Femur (tissue), 1 donor: ENCODE results near the gene NXPH1.
"Not testable (repeated sequence)": the region's sequence is repeated elsewhere in the genome, so short reads cannot be mapped to it uniquely, and the experiment has no call there.

Experiments
- DNase-seq: peaks from one replicate; pipeline ENCODE4 v3.0.0-alpha.2; 2017

The NXPH1 gene

DNA sequence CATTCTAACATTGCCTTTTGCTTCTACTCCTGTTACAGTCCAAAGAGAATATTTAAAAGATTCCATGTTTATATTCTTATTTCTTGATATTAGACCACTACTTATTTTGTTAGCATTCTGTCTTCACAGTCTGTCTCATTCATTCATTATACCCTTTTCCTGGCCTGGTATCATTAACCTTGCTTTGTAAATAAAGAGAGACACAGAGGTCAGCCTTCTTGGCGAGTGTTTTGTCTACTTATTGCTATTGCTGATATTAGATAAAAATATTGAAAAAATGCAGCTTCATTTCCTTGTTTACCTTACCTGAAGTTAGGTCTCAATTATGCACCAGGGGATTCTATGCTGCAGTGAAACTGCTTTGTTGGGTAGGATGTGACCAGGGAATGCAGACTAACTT is 179.2 kb downstream of the NXPH1 start:
- no peak for DNase-seq

GRCh38 chr7:8613191-8613590 is 179.8 kb downstream of the NXPH1 start:
- DNase-seq, result no peak

DNA sequence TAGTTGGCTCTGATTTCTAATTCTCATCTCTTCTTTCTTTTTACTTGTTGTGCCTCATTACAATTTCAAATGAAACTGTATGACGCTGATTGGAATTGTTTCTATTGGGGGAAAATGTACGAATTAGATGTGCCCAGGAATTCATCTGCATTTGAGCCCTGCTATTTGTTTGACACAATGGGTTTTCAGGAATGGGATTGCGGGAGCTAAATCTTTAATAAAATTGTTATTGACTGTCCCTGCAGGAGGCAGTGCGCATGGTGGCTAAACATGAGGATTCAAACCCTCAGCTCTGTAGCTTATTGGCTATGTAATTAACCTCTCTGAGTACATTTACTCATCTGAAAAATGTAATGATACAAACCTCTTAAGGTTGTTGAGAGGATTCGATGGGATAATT is 181.6 kb downstream of the NXPH1 start:
- DNase-seq, result no peak

- DNase-seq, result no peak
Measured at GRCh38 chr7:8618441-8619070, 185.1 kb downstream of the NXPH1 start.

DNA sequence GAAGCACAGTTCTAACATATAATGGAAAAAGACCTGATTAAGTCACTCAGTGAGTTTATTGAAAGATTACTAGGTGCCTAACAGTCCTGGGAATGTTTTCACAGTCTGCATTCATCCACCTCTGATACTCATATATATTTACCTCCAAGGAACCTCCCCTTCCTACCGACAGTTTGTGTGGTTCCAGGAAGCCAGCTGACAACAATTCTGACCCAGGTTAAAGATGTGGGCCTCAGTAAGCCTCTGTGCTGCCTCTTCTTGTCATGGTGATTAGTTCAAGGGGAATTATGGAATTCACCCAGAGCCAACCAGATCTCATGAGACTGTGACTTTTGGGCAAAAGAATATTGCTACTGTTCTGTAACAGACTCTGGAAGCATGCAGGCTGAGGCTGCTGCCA is 186.8 kb downstream of the NXPH1 start:
- DNase-seq, result no peak

- DNase-seq, result no peak
Measured at GRCh38 chr7:8625612-8626011, 192.2 kb downstream of the NXPH1 start.

DNA sequence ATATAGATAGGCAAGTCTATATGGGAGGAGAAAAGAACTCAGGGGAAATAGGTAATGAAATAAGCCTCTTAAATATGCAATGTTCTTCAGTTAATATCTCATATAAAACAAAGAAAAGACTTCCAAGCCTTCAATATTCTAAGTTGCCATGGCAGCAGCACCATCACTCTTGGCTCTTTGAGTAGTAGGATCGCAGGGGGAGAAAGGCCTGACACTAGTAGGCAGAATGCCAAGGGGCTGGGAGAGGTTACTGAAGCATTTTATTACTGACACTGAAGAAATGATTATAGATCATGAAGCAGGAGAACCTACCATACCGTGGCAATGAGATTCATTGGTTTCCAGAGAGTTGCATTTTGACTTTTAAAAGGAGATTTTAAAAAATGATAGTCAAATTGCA is 193.9 kb downstream of the NXPH1 start:
- DNase-seq, result no peak

DNA sequence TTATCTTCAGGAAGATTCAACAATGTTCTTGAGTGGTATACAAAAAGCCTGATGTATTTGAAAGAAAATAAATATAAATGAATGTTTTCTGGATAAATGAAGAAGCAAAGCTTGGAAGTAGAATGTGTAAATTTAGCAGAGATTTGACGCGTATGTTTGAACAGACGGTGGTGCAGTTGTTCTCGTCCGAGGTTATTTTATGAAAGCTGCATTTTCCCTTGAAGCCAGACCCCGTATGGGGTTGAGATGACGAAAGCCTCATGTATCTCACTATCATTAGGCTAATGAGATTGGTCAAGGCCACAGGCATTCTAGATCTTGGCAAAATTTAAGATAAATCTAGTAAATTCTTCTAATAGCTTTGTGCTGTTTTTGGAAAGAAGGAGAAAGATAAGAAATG is 195.2 kb downstream of the NXPH1 start:
- no peak for DNase-seq

DNA sequence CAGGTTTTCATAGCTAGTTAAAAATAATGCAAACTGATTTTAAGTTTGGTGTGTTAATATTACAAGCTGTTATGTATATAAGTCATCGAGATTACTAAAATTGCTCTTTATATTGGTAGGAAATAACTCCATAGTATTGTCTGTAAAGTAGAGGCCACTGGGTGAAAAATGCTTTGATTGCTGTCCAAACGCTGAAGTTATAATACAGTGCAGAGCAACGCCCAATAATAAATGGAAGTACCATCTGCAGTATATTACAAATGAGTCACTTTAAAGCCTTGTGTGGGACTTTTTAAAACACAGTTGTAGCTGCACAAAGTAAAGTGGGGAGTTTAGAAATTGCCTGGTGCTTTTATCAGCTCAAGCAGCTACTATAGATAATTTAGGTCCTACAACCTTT is 196.1 kb downstream of the NXPH1 start:
- no peak for DNase-seq

- no peak for DNase-seq
Measured at GRCh38 chr7:8637322-8637721, 203.9 kb downstream of the NXPH1 start.

DNA sequence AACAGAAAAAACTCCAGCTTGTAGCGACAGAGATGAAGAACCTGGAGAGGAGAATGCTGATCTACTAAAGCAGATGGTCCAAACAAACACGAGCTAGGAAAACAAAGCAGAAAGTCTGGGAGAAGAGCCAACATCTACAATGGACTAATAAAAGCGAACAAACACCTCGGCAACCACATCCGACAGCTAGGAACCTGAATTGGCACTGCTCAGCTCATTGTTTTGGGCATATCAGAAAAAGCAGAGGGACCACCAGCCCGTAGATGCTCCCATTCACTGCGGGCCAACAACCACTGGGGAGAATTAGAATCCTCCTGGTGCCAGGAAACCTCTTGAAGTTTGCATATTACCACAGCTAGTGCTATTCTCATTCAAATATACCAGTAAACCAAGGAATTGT is 204.7 kb downstream of the NXPH1 start:
- DNase-seq, result no peak

DNA sequence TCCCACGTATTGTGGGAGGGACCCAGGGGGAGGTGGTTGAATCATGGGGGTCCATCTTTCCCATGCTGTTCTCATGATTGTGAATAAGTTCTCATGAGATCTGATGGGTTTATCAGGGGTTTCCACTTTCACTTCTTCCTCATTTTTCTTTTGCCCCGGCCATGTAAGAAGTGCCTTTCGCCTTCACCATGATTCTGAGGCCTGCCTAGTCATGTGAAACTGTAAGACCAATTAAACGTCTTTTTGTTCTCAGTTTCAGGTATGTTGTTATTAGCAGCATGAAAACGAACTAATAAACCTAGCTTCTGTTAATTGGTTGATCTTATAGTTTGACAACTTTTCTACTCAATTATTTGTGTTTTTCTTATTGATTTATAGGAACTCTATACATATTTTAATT is 206.3 kb downstream of the NXPH1 start:
- DNase-seq, result no peak

- no peak for DNase-seq
Measured at GRCh38 chr7:8640671-8641070, 207.3 kb downstream of the NXPH1 start.

GRCh38 chr7:8668627-8669500 is 235.5 kb downstream of the NXPH1 start:
- no peak for DNase-seq

- no peak for DNase-seq
Measured at GRCh38 chr7:8669501-8669851, 236.1 kb downstream of the NXPH1 start.

DNA sequence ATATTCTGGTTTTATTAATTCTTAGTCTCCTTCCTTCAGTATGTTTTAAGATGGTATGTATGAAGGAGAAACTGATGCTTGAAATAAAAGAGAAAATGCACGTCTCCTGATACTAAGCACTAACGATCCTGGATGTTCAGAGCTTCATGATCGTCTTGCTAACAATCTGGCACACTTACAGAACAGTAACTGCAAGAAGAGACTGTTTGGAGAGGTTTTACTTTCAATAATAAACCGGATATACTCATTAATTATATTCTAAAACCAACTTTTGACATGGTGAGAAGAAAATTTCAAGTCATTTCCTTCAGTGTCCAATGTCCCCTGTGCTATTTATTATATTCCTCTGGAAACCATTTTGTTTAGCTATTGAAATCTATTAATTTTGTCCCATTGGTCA is 251.0 kb downstream of the NXPH1 start:
- DNase-seq, result no peak

DNA sequence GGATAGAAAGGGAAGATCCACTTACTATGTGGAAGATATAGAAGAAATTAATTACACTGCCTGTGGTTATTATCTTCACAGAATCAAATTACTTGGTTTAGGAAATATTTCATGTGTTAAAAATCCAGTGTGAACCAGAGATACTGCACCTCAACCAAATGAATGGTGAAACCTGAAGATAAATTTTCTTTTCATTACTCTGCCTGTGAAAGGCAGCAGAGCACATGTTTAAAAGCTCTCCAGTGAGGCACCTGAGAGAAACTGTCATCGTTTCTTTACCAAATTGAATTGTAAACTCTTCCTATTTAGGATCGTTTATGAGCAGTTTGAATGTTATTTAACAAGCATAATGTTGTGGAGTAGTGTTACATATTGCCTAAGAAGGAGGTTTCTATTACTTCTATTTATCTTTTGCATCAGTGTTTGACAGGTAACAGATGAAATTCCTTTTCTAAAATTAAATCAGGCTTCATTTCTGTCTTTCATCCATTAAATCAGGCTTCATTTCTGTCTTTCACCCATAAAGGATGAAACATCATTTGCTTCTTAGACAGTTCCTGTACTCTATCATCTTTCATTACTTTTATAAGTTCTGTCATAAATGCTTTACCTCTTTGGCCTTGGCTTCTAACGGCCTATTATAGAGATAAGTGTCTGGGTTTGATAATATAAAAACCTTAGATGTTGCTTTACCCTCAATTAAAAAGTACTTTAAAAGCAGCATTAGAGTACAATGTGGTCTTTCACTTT is 266.6 kb downstream of the NXPH1 start:
- no peak for DNase-seq

DNA sequence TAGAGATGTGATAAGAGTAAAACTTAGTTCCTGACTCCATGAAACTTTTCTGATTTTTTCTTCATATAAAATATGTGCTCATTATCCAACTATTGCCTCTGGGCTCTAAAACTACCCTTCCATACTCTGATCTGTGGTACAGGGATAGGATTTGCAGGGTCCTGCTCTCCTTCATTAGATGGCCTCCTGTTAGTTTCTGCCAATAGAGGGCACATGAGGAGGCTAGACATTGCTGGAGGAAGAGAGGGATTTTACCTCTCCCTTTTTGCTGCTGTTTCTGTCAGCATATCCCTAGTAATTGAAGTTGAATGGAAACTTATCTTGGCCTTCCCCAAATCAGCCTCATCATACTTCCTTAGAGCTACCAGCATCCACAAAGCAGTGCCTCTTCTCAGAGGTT is 269.4 kb downstream of the NXPH1 start:
- no peak for DNase-seq

DNA sequence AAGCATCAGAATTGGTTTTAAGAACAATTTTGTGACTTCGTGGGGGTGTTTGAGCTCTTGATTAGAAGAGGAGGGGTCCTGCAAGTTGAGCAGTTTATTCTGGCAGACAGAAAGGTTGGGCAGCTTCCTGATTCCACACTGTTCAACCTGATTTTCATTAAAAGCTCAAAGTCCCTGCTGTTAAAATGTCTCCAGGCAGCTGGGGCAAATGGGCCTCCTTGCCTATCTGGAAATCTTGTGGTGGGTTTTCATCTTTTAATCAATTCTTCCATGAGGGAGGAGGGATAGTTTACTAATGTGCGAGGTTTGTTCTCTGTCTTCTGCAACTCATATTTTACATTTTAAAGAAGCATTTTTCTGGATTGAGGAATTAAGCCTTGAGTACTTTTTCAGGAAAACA is 276.7 kb downstream of the NXPH1 start:
- DNase-seq, result no peak

DNA sequence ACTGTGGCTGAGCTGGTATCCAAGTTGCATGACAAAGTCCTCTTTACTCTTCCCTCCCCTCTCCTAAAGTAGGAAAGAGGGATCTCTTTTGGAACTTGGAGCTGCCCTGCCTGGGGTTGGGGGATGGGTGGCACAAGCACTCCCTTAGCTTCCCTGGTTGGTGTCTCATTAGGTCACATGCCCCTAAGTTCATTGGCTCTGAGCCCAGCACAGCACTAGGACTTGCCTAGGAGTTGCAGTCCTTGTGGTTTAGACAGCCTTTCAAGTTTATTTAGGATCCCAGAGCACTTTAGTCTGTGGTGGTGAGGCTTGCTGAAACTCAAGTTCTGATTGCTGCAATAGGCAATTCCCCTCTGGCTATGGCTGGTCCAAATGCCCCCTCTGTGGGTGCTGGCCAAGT is 281.4 kb downstream of the NXPH1 start:
- DNase-seq, result no peak

- DNase-seq, result no peak
Measured at GRCh38 chr7:8719102-8719501, 285.7 kb downstream of the NXPH1 start.

- peak; percentile 27 for DNase-seq
Measured at GRCh38 chr7:8724080-8724718, 290.8 kb downstream of the NXPH1 start.

GRCh38 chr7:8731756-8732155 is 298.3 kb downstream of the NXPH1 start:
- not testable (repeated sequence) for DNase-seq

GRCh38 chr7:8739837-8740236 is 306.4 kb downstream of the NXPH1 start:
- DNase-seq, result no peak
